GM12878 (cell line): ENCODE data around the gene DLG2. TPM values are rescaled to one million over a fixed set of nuclear protein-coding genes. Genes with fewer than 3 reads are reported as not detected.

Experiments
- ATAC-seq: fragments of 200-7000 bp; cut with Tn5 transposase; 3 replicates; pipeline ENCODE4 v1.9.1; 2020; ENCODE audit warnings: mild to moderate bottlenecking, moderate library complexity
- BruUV-seq: library from RNA; stranded (reverse); fragments of 400-500 nt; replicated peaks from 2 replicates; lab custom pipeline; 2021; lab: Mats Ljungman, UMichigan
- CTCF ChIA-PET: fragments of 300-600 bp; sonication (Branson Sonifier 250); formaldehyde crosslinking; extraction: SDS; loops from one replicate; lab custom pipeline; 2021; ENCODE audit warnings: inconsistent platforms; lab: Yijun Ruan, JAX
- POLR2A ChIA-PET: fragments of 350-600 bp; formaldehyde crosslinking; extraction: SDS; loops from one replicate; lab custom pipeline; 2021; ENCODE audit warnings: inconsistent platforms; lab: Charles Lee
- RAD21 ChIA-PET: fragments of 300-600 bp; sonication (Branson Sonifier 250); formaldehyde crosslinking; loops from one replicate; lab custom pipeline; 2023; ENCODE audit warnings: antibody characterized with exemption; ENCODE audit not compliant: unreplicated experiment; lab: Charles Lee
- SMC1A ChIA-PET: fragments of 300-600 bp; sonication (Branson Sonifier 250); formaldehyde crosslinking; loops from one replicate; lab custom pipeline; 2023; ENCODE audit not compliant: unreplicated experiment, uncharacterized antibody; lab: Charles Lee
- DNase-seq: peaks from one replicate; pipeline ENCODE4 v3.0.0-alpha.2; 2011; ENCODE audit warnings: low read depth, low spot score
- FAIRE-seq: peaks from 3 replicates; lab custom pipeline; 2011; peaks lifted over from hg19 to GRCh38; lab: Jason Lieb, UNC
- H2AFZ ChIP-seq: 2 replicates; pipeline ENCODE4 v1.6.0; 2011; ENCODE audit warnings: low read depth, low read length, control low read depth; ENCODE audit not compliant: control insufficient read depth
- H3K27ac ChIP-seq: 2 replicates; pipeline ENCODE4 v1.5.1; 2011; ENCODE audit warnings: control low read depth; ENCODE audit not compliant: control insufficient read depth, insufficient read depth
- H3K27me3 ChIP-seq, 2 experiments: replicated peaks in 1 of 2; 2 replicates each; pipeline versions ENCODE4 v1.6.0 to v1.6.1; 2011; ENCODE audit warnings: low read length in 1 of 2; ENCODE audit not compliant: control insufficient read depth in 2 of 2, insufficient read depth in 2 of 2
- H3K36me3 ChIP-seq, 2 experiments: 2 replicates each; pipeline ENCODE4 v1.5.1; 2011; ENCODE audit warnings: low read length in 1 of 2; ENCODE audit not compliant: control insufficient read depth in 2 of 2, insufficient read depth in 2 of 2
- H3K4me1 ChIP-seq: 2 replicates; pipeline ENCODE4 v1.6.1; 2011; ENCODE audit warnings: mild to moderate bottlenecking, low read length, moderate library complexity, mixed read lengths; ENCODE audit not compliant: control insufficient read depth, insufficient read depth
- H3K4me2 ChIP-seq: 2 replicates; pipeline ENCODE4 v1.6.0; 2011; ENCODE audit warnings: control low read depth; ENCODE audit not compliant: control insufficient read depth, insufficient read depth
- H3K4me3 ChIP-seq: fragments of 200-600 bp; sonication (generic); 2 replicates; pipeline ENCODE4 v1.5.1; 2016
- H3K79me2 ChIP-seq: 2 replicates; pipeline ENCODE4 v1.6.0; 2011; ENCODE audit warnings: low read length; ENCODE audit not compliant: control insufficient read depth, insufficient read depth
- H3K9ac ChIP-seq: 2 replicates; pipeline ENCODE4 v1.8.0; 2011; ENCODE audit warnings: low read length, control low read depth, mixed read lengths; ENCODE audit not compliant: control insufficient read depth, insufficient read depth
- H3K9me3 ChIP-seq: replicated peaks from 3 replicates; pipeline ENCODE4 v1.5.1; 2011; ENCODE audit warnings: mild to moderate bottlenecking, low read length; ENCODE audit not compliant: control insufficient read depth, insufficient read depth
- H4K20me1 ChIP-seq: 2 replicates; pipeline ENCODE4 v1.6.0; 2011; ENCODE audit not compliant: control insufficient read depth, insufficient read depth
- BRCA1 ChIP-seq: IDR thresholded peaks from 2 replicates; pipeline ENCODE4 v1.6.1; 2011; ENCODE audit warnings: low read depth, low read length, improper control_type of control experiment
- CHD2 ChIP-seq: IDR thresholded peaks from 2 replicates; pipeline ENCODE4 v1.6.1; 2011; ENCODE audit warnings: low read depth, low read length, improper control_type of control experiment, borderline replicate concordance
- CHD4 ChIP-seq: fragments of 200-600 bp; sonication (generic); IDR thresholded peaks from 2 replicates; pipeline ENCODE4 v1.6.1; 2016; ENCODE audit warnings: mild to moderate bottlenecking
- CREB1 ChIP-seq: IDR thresholded peaks from 2 replicates; pipeline ENCODE4 v1.6.1; 2012; ENCODE audit warnings: low read depth, mild to moderate bottlenecking, inconsistent platforms
- EGR1 ChIP-seq, 2 experiments: IDR thresholded peaks; 1 replicate in 1 of 2; 2 replicates in 1 of 2; pipeline ENCODE4 v1.6.1; 2011 to 2012; ENCODE audit warnings: low read depth in 2 of 2, low read length in 2 of 2, borderline replicate concordance in 1 of 2, mild to moderate bottlenecking in 1 of 2, moderate library complexity in 1 of 2
- EZH2 ChIP-seq: IDR thresholded peaks from 2 replicates; pipeline ENCODE4 v1.6.1; 2012; ENCODE audit warnings: low read depth, mild to moderate bottlenecking, control low read depth, inconsistent platforms, low read length, borderline replicate concordance; ENCODE audit not compliant: control insufficient read depth
- GATAD2B ChIP-seq: fragments of 450-650 bp; conservative IDR thresholded peaks from 2 replicates; pipeline ENCODE4 v1.6.1; 2017; ENCODE audit warnings: low read depth, mild to moderate bottlenecking, moderate library complexity
- JUNB ChIP-seq: IDR thresholded peaks from 2 replicates; pipeline ENCODE4 v1.6.1; 2016; ENCODE audit warnings: antibody characterized with exemption, mild to moderate bottlenecking
- KLF5 ChIP-seq: fragments of 450-650 bp; IDR thresholded peaks from 2 replicates; pipeline ENCODE4 v1.6.1; 2014; ENCODE audit warnings: mild to moderate bottlenecking; ENCODE audit not compliant: partially characterized antibody
- PAX5 ChIP-seq: IDR thresholded peaks from 2 replicates; pipeline ENCODE4 v1.6.1; 2011; ENCODE audit warnings: low read depth, low read length, borderline replicate concordance
- SRF ChIP-seq, 2 experiments: IDR thresholded peaks; 2 replicates each; pipeline ENCODE4 v1.6.1; 2011; ENCODE audit warnings: low read depth in 2 of 2, low read length in 2 of 2, mild to moderate bottlenecking in 1 of 2, moderate library complexity in 1 of 2
- YBX1 ChIP-seq: fragments of 450-650 bp; IDR thresholded peaks from 2 replicates; pipeline ENCODE4 v1.6.1; 2016; ENCODE audit warnings: antibody characterized with exemption
- ZNF622 ChIP-seq: fragments of 450-650 bp; IDR thresholded peaks from 2 replicates; pipeline ENCODE4 v1.6.1; 2017; ENCODE audit warnings: mild to moderate bottlenecking, inconsistent platforms
- WGBS: methylation state at CpG from one replicate; pipeline ENCODE4 v1.1.6; 2016; ENCODE audit warnings: low lambda C conversion rate; ENCODE audit not compliant: insufficient replicate concordance, insufficient coverage; ENCODE audit errors: missing lambda C conversion rate; 5-methylcytosine and 5-hydroxymethylcytosine counted together
- in situ Hi-C: fragments of 300-500 bp; cut with MboI; formaldehyde crosslinking; loops from 9 replicates; pipeline ENCODE4 v1.14.3; 2018; ENCODE audit warnings: mixed read lengths
- intact Hi-C: fragments of 100-400 bp; cut with micrococcal nuclease; formaldehyde crosslinking; loops from one replicate; pipeline ENCODE4 v1.14.2; 2022; ENCODE audit not compliant: unreplicated experiment
- polyA plus RNA-seq, 11 experiments: library from polyadenylated mRNA; depleted of rRNA in 4 of 11; unstranded in 6 of 11; stranded (reverse) in 5 of 11; fragments of >200 nt; fragmentation: Nextera tagmentation in 4 of 11; fragmentation: Illumina TruSeq in 1 of 11; extraction: Ambion mirVana in 4 of 11; extraction: Trizol in 1 of 11; gene quantifications; 1 replicate in 1 of 11; 2 replicates in 10 of 11; pipeline versions ENCODE4 v1.2.1 to v1.2.3, GENCODE V29; 2011 to 2016; ENCODE audit warnings: inconsistent platforms in 2 of 11, missing spikeins in 2 of 11, low read depth in 1 of 11
- total RNA-seq, 4 experiments: library from RNA; depleted of rRNA in 3 of 4; stranded (reverse); fragments of >200 nt in 3 of 4; fragmentation: Illumina TruSeq in 1 of 4; extraction: Trizol in 1 of 4; gene quantifications; 2 replicates each; pipeline versions ENCODE4 v1.2.1 to v1.2.3, GENCODE V29; 2013 to 2021
- TF ChIP-seq, protein P1 (sequence below): fragments of 450-650 bp; IDR thresholded peaks from 2 replicates; pipeline ENCODE4 v1.6.1; 2018; ENCODE audit warnings: borderline replicate concordance, mild to moderate bottlenecking; ENCODE audit not compliant: partially characterized antibody

Gene DLG2
- total and polyA plus RNA-seq, 10 of the 15 experiments (the other 5 are each of a cell fraction or from before 2014, with no cell fraction given), result 0.09 to 0.98 (median 0.35) TPM

DNA sequence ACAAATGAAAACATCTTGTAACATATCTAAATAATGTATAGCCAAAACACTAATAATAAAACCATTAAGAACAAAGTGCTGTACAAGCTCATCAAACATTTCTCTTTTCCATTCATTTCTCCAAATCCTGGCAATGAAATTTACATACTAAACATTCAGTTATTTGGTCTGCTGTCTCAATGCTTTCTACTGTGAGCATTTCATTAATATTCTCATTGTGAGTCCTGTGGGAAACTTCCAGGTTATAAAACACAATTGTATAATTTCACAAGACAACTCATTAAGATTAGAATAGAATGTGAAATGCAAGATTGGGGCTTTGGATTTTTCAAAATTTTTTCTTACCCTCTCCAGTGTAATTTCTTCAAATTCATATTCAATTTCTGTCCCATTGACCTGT lies 1464.0 kb downstream of the DLG2 start:
- Histone ChIP-seq H3K4me1 (no peaks in the 10 kb centered on the region), H3K4me2 (no peak overlapping the region), H3K9ac (no peak overlapping the region), H3K79me2 (no peaks in the 10 kb centered on the region), H3K4me3 (no peak overlapping the region), H3K27me3 (no peaks in the 10 kb centered on the region), H4K20me1 (no peaks in the 10 kb centered on the region), H3K27ac (no peak overlapping the region), H3K36me3 (no peaks in the 10 kb centered on the region), H2AFZ (no peak overlapping the region), H3K9me3 (no peaks in the 10 kb centered on the region)
- POLR2A ChIA-PET, result no interaction called here
- in situ Hi-C loops, result no loop called here
- SMC1A ChIA-PET, result no interaction called here
- DNase-seq, result no peak
- FAIRE-seq, result no peak
- no peak for TF ChIP-seq JUNB
- TF ChIP-seq YBX1, result no peak
- no TSS peak for BruUV-seq
- CTCF ChIA-PET, result no interaction called here
- ATAC-seq, result no peak
- RAD21 ChIA-PET, result no interaction called here
- intact Hi-C loops, result no loop called here

DNA sequence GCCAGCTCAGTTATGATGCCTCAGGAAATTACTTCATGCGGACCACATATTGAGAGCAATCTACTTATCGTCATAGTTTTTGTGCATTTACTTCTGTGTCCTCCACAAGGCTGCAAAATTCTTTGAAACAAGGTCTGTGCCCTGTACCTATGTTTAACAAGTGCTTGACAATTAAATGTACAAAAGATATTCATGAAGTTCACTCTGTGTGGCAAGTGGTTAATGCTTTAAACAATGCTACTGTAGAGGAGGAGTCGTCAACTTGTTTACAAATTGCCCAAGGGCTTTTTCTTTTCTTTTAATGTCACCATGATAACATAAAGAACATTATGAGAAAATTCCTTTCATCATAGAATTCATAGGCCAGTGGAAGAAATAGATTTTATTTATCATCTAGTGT lies 1469.5 kb downstream of the DLG2 start:
- no peak overlapping the region for H3K9ac ChIP-seq
- no peak for FAIRE-seq
- H3K4me2 ChIP-seq, result no peak overlapping the region
- RAD21 ChIA-PET, result no interaction called here
- TF ChIP-seq CHD4 (no peak), SRF (IDR thresholded peaks at IDR 0.05; ENCODE audit: low read depth in 2 of 2, low read length in 2 of 2) (no peak), PAX5 (no peak), BRCA1 (no peak), KLF5 (no peak), EZH2 (no peak), CREB1 (no peak), EGR1 (IDR thresholded peaks at IDR 0.05; ENCODE audit: borderline replicate concordance in 1 of 2, low read depth in 2 of 2, low read length in 2 of 2) (no peak), GATAD2B (no peak), ZNF622 (no peak), CHD2 (no peak)
- TF ChIP-seq, protein P1, sequence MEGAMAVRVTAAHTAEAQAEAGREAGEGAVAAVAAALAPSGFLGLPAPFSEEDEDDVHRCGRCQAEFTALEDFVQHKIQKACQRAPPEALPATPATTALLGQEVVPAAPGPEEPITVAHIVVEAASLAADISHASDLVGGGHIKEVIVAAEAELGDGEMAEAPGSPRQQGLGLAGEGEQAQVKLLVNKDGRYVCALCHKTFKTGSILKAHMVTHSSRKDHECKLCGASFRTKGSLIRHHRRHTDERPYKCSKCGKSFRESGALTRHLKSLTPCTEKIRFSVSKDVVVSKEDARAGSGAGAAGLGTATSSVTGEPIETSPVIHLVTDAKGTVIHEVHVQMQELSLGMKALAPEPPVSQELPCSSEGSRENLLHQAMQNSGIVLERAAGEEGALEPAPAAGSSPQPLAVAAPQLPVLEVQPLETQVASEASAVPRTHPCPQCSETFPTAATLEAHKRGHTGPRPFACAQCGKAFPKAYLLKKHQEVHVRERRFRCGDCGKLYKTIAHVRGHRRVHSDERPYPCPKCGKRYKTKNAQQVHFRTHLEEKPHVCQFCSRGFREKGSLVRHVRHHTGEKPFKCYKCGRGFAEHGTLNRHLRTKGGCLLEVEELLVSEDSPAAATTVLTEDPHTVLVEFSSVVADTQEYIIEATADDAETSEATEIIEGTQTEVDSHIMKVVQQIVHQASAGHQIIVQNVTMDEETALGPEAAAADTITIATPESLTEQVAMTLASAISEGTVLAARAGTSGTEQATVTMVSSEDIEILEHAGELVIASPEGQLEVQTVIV, result no peak
- TF ChIP-seq, all 136 proteins: peak for 0
- BruUV-seq, result no TSS peak
- DNase-seq, result no peak
- in situ Hi-C loops (no loop called here), intact Hi-C loops (no loop called here)
- ChIA-PET SMC1A (no interaction called here), CTCF (no interaction called here), POLR2A (no interaction called here)
- H3K4me1 ChIP-seq, result no peaks in the 10 kb centered on the region
- no peaks in the 10 kb centered on the region for H4K20me1 ChIP-seq
- no peak overlapping the region for H3K4me3 ChIP-seq
- no peak overlapping the region for H2AFZ ChIP-seq
- no peaks in the 10 kb centered on the region for H3K79me2 ChIP-seq
- no peaks in the 10 kb centered on the region for H3K9me3 ChIP-seq
- H3K27ac ChIP-seq, result no peak overlapping the region
- H3K36me3 ChIP-seq, result no peaks in the 10 kb centered on the region
- WGBS, result 55% methylated on average over 3 of the region's 3 CpGs
- no peak for ATAC-seq
- H3K27me3 ChIP-seq, result no peaks in the 10 kb centered on the region
